MM.1S (cell line): ENCODE data around the gene NRXN3.
A peak's percentile ranks its signal among the peaks of the same experiment; 100 is the strongest.

Source experiments
- DNase-seq: peaks from one replicate; pipeline ENCODE4 v3.0.0-alpha.2; 2015
- H2AFZ ChIP-seq: fragments of 300-600 bp; sonication (generic); 2 replicates; pipeline ENCODE4 v1.6.0; 2016; ENCODE audit warnings: antibody characterized with exemption, low read length
- H3F3A ChIP-seq: fragments of 300-600 bp; sonication (generic); 2 replicates; pipeline ENCODE4 v1.6.1; 2016; ENCODE audit warnings: mild to moderate bottlenecking, antibody characterized with exemption, low read length, moderate library complexity, mixed read lengths; ENCODE audit not compliant: insufficient read depth
- H3K27ac ChIP-seq: fragments of 300-600 bp; sonication (generic); 2 replicates; pipeline ENCODE4 v1.5.1; 2016; ENCODE audit warnings: mild to moderate bottlenecking, low read length
- H3K27me3 ChIP-seq: fragments of 300-600 bp; sonication (generic); replicated peaks from 2 replicates; pipeline ENCODE4 v1.6.0; 2016; ENCODE audit warnings: low read length; ENCODE audit not compliant: insufficient read depth
- H3K36me3 ChIP-seq: fragments of 300-600 bp; sonication (generic); replicated peaks from 2 replicates; pipeline ENCODE4 v1.6.1; 2016; ENCODE audit warnings: mild to moderate bottlenecking, low read length, mixed read lengths; ENCODE audit not compliant: insufficient read depth
- H3K4me1 ChIP-seq: fragments of 300-600 bp; sonication (generic); 2 replicates; pipeline ENCODE4 v1.6.1; 2016; ENCODE audit warnings: low read length, mixed read lengths
- H3K4me2 ChIP-seq: fragments of 300-600 bp; sonication (generic); 2 replicates; pipeline ENCODE4 v1.6.0; 2016; ENCODE audit warnings: low read depth, low read length
- H3K4me3 ChIP-seq: fragments of 300-600 bp; sonication (generic); 2 replicates; pipeline ENCODE4 v1.5.1; 2016; ENCODE audit warnings: low read length, mixed read lengths
- H3K79me2 ChIP-seq: fragments of 300-600 bp; sonication (generic); 2 replicates; pipeline ENCODE4 v1.6.1; 2016; ENCODE audit warnings: mixed run types, low read length, mixed read lengths
- H3K9ac ChIP-seq: fragments of 300-600 bp; sonication (generic); 2 replicates; pipeline ENCODE4 v1.6.1; 2016; ENCODE audit warnings: low read length, mixed read lengths
- H3K9me2 ChIP-seq: fragments of 300-600 bp; sonication (generic); replicated peaks from 2 replicates; pipeline ENCODE4 v1.6.1; 2016; ENCODE audit warnings: mild to moderate bottlenecking, low read length, mixed read lengths; ENCODE audit not compliant: insufficient read depth
- H3K9me3 ChIP-seq: fragments of 300-600 bp; sonication (generic); replicated peaks from 2 replicates; pipeline ENCODE4 v1.6.1; 2016; ENCODE audit warnings: mild to moderate bottlenecking, low read length, mixed read lengths; ENCODE audit not compliant: insufficient read depth
- H4K20me1 ChIP-seq: fragments of 300-600 bp; sonication (generic); 2 replicates; pipeline ENCODE4 v1.6.1; 2016; ENCODE audit warnings: mild to moderate bottlenecking, low read length, moderate library complexity, mixed read lengths; ENCODE audit not compliant: insufficient read depth
- EZH2 ChIP-seq: fragments of 300-600 bp; sonication (generic); optimal IDR thresholded peaks from 2 replicates; pipeline ENCODE3; 2017; ENCODE audit warnings: low read depth, mild to moderate bottlenecking, antibody characterized with exemption, low read length, mixed read lengths
- EZH2phosphoT487 ChIP-seq: fragments of 300-600 bp; sonication (generic); IDR thresholded peaks from 2 replicates; pipeline ENCODE4 v1.6.1; 2018; ENCODE audit warnings: antibody characterized with exemption, low read length
- TF ChIP-seq, protein P1 (sequence below): fragments of 300-600 bp; sonication (generic); IDR thresholded peaks from 2 replicates; pipeline ENCODE4 v1.5.1; 2016; ENCODE audit warnings: antibody characterized with exemption, low read length, mixed read lengths

The NRXN3 gene

DNA sequence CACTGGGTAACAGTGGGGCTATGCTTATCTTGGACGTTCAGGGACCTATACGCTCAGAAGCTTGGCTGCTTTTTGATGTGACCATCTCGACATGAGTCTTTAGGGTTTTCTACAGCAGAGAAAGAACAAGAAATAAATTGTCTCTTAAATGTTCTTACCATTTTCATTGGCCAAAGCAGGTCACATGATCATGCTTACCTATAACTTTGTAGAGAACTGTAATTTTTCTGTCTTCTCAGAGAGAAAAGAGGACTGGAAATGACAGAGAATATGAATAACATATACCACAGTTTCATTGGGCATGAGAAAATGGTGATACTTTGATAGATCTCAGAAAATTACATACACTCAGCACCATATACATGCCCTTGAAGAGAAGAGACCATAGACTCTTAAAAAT lies 390.9 kb downstream of the NRXN3 start:
- Histone ChIP-seq H3K4me2 (no peak overlapping the region), H3F3A (no peaks in the 10 kb centered on the region), H3K9me3 (no peaks in the 10 kb centered on the region), H3K27me3 (no peaks in the 10 kb centered on the region), H3K27ac (no peak overlapping the region), H3K4me3 (no peak overlapping the region), H4K20me1 (no peaks in the 10 kb centered on the region), H3K4me1 (no peaks in the 10 kb centered on the region), H3K9ac (no peak overlapping the region), H3K9me2 (no peaks in the 10 kb centered on the region), H3K79me2 (no peaks in the 10 kb centered on the region), H3K36me3 (no peaks in the 10 kb centered on the region), H2AFZ (no peak overlapping the region)
- TF ChIP-seq EZH2, result no peak
- TF ChIP-seq, protein P1, sequence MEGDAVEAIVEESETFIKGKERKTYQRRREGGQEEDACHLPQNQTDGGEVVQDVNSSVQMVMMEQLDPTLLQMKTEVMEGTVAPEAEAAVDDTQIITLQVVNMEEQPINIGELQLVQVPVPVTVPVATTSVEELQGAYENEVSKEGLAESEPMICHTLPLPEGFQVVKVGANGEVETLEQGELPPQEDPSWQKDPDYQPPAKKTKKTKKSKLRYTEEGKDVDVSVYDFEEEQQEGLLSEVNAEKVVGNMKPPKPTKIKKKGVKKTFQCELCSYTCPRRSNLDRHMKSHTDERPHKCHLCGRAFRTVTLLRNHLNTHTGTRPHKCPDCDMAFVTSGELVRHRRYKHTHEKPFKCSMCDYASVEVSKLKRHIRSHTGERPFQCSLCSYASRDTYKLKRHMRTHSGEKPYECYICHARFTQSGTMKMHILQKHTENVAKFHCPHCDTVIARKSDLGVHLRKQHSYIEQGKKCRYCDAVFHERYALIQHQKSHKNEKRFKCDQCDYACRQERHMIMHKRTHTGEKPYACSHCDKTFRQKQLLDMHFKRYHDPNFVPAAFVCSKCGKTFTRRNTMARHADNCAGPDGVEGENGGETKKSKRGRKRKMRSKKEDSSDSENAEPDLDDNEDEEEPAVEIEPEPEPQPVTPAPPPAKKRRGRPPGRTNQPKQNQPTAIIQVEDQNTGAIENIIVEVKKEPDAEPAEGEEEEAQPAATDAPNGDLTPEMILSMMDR, result no peak
- TF ChIP-seq EZH2phosphoT487, result no peak
- DNase-seq, result no peak

- Histone ChIP-seq H2AFZ (no peak overlapping the region), H3F3A (no peaks in the 10 kb centered on the region), H3K4me1 (no peaks in the 10 kb centered on the region), H3K9me3 (no peaks in the 10 kb centered on the region), H3K79me2 (no peaks in the 10 kb centered on the region), H3K9ac (no peak overlapping the region), H3K9me2 (no peaks in the 10 kb centered on the region), H3K4me3 (no peak overlapping the region), H3K4me2 (no peak overlapping the region), H3K27me3 (no peaks in the 10 kb centered on the region), H3K36me3 (no peaks in the 10 kb centered on the region), H4K20me1 (no peaks in the 10 kb centered on the region), H3K27ac (no peak overlapping the region)
- DNase-seq, result peak; percentile 43
- TF ChIP-seq EZH2 (no peak), EZH2phosphoT487 (no peak)
- TF ChIP-seq, protein P1, result peak; percentile 52
Observed at GRCh38 chr14:78566026-78566858, 396.1 kb downstream of the NRXN3 start.

DNA sequence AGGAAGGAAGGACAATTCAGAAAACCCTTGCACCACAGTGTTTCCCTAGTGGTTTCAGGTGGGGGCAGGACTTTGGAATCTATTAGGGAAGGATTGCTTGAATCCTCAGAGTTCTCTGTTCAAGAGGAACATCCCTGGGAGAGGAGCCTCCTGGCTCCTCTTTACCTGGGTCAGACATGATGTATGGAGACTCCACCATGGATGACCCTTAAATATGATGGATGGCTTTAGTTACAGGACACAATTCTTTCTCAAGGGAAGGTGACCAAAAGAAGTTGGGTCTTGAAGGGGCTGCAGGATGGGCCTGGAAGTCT lies 396.6 kb downstream of the NRXN3 start:
- H3K4me3 ChIP-seq, result no peak overlapping the region
- no peak overlapping the region for H3K4me2 ChIP-seq
- H3K27me3 ChIP-seq, result no peaks in the 10 kb centered on the region
- H3K9me2 ChIP-seq, result no peaks in the 10 kb centered on the region
- no peak overlapping the region for H3K27ac ChIP-seq
- H3K36me3 ChIP-seq, result no peaks in the 10 kb centered on the region
- DNase-seq, result no peak
- no peaks in the 10 kb centered on the region for H3K79me2 ChIP-seq
- H3K9ac ChIP-seq, result no peak overlapping the region
- no peaks in the 10 kb centered on the region for H3K9me3 ChIP-seq
- H3K4me1 ChIP-seq, result no peaks in the 10 kb centered on the region
- H3F3A ChIP-seq, result no peaks in the 10 kb centered on the region
- H2AFZ ChIP-seq, result no peak overlapping the region
- TF ChIP-seq, protein P1, result no peak; the same call in 1 of the 2 replicates
- no peak for TF ChIP-seq EZH2phosphoT487
- no peak for TF ChIP-seq EZH2
- no peaks in the 10 kb centered on the region for H4K20me1 ChIP-seq
